Activated CD4-positive, CD25-positive, alpha-beta regulatory T cell treated with anti-CD3 and anti-CD28 coated beads, Interleukin-2, amount 50 U/mL, for 72 hours (primary cell): ENCODE data around the gene SH3RF3.
"Not testable (repeated sequence)": the region's sequence is repeated elsewhere in the genome, so short reads cannot be mapped to it uniquely, and the experiment has no call there.

Source experiments
- DNase-seq: peaks from one replicate; pipeline ENCODE4 v3.0.0; 2021

The SH3RF3 gene

DNA sequence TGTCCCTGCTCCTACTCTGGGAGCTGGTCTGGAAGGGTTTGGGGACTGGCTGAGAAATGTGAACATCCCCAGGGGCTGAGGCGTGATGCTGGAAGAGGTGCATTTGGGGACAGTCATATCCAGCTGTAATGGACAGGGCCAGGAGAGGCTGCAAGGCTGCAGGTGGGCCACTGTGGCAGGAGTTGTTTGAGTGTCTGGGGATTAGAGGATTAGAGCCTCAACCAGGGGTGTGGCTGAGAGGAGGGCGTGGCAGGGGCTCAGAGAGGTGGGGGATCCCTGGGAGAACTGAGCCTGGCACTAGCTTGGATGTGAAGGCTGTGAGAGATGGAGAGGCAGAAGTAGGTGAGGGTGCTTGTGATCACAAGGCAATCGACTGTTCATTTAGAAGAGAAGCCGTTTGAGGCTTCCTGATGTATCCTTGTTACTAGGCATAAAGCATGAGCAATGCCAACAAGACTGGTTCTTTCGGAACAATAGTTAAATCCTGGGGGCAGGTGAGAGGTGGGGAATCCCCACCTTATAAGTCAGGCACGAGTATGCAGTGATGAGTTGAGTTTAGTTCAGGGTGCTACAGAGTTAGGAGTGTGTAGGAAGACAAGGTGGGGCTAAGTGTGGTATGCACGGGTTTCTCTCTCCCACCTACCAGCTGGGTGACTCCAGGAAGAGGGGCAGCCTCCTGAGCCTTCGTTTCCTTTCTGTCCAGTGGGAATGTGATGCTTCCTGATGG, 31.9 kb downstream of the SH3RF3 start:
- DNase-seq, result no peak

DNA sequence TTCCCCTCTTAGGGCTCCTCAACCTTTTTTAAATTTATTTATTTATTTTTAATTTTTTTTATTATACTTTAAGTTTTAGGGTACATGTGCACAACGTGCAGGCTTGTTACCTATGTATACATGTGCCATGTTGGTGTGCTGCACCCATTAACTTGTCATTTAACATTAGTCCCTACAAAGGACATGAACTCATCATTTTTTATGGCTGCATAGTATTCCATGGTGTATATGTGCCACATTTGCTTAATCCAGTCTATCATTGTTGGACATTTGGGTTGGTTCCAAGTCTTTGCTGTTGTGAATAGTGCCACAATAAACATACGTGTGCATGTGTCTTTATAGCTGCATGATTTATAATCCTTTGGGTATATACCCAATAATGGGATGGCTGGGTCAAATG, 33.4 kb downstream of the SH3RF3 start:
- DNase-seq, result not testable (repeated sequence)

DNA sequence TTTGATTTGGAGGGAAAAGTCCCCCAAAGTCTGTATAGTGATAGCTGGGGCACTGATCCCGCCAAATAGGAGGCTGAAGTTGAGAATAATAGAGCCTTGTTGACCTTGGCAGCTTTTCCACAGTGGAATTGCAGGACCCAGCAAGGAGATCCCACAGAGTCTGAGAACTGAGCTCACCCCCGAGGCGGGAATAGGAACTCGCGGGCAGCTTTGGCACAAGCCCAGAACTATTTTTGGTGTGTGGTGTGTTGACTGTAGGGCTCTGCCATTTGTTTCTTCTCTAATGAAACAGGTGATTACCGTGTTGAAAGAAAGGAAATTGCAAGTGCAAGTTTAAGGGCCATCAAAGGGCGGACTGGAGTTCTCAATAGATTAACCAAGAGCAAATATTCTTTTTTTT, 34.0 kb downstream of the SH3RF3 start:
- DNase-seq, result no peak

DNA sequence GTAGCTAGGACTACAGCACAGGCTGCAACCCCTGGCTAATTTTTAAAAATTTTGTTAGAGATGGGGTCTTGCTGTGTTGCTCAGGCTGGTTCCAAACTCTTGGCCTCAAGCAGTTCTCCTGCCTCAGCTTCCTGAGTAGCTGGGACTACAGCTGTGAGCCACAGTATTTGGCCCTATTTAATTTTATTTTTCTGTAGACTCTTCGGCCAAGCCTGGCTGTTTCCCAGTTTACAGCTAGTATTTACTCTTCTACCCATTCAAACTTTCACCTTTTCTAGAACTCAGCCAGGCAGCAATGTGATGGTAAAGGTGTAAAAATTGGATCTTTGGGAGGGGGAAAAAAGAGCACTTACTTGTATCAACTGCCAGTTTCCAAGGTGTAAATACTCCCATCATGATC, 35.3 kb downstream of the SH3RF3 start:
- DNase-seq, result no peak

DNA sequence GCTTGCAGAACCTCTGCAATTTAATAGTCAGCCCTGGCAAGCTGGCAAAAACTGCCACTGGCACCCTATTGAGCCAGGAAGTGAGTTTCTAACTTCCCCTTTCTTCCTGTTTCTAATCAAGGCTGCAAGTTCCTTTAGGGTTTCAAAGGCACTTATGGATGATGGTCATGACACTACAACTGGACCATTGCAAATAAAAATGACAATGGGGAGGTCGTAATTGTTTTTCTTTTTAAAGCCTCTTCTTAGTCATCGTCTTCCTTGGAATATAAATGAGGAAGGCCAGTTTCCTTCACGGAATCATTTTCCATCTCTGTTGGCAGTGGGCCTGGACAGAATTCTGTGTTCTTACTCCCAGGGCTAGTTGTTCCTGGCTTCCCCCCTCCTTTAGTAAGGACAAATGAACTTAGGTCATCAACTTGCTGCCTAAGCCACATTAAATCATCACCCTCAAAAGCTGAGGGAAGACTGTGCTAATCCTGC, 35.8 kb downstream of the SH3RF3 start:
- no peak for DNase-seq

GRCh38 chr2:109166811-109167210, 37.8 kb downstream of the SH3RF3 start:
- DNase-seq, result no peak

- DNase-seq, result no peak
Measured at GRCh38 chr2:109168086-109168485, 39.1 kb downstream of the SH3RF3 start.

- no peak for DNase-seq
Measured at GRCh38 chr2:109168716-109169115, 39.7 kb downstream of the SH3RF3 start.

- no peak for DNase-seq
Measured at GRCh38 chr2:109170645-109171044, 41.6 kb downstream of the SH3RF3 start.

- no peak for DNase-seq
Measured at GRCh38 chr2:109171444-109172334, 42.7 kb downstream of the SH3RF3 start.

DNA sequence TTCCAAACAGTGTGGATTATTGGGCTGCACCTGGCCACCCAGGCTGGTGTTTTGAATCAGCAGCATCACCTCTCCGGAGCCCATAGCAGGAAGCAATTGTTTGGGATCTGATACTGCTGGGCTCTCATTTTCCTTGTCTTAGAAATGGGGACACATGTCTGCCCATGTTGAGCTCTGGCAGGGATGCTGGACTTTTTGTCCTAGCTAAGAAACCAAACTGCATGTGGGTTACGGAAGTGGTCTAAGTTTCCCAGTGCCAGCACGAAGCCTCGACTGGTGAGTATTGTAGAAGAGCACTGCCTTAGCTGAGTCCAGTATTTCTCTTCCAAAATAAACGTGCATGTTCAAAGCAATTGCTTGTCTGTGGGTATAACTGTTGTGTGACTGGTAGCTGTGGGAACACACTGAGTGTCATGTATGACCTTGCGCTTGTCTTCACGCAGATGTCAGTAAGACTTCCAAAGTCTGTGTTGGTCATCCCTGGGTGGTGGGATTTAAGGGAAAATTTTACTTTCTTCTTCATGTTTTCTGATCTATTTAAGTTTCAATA, 43.6 kb downstream of the SH3RF3 start:
- DNase-seq, result no peak

DNA sequence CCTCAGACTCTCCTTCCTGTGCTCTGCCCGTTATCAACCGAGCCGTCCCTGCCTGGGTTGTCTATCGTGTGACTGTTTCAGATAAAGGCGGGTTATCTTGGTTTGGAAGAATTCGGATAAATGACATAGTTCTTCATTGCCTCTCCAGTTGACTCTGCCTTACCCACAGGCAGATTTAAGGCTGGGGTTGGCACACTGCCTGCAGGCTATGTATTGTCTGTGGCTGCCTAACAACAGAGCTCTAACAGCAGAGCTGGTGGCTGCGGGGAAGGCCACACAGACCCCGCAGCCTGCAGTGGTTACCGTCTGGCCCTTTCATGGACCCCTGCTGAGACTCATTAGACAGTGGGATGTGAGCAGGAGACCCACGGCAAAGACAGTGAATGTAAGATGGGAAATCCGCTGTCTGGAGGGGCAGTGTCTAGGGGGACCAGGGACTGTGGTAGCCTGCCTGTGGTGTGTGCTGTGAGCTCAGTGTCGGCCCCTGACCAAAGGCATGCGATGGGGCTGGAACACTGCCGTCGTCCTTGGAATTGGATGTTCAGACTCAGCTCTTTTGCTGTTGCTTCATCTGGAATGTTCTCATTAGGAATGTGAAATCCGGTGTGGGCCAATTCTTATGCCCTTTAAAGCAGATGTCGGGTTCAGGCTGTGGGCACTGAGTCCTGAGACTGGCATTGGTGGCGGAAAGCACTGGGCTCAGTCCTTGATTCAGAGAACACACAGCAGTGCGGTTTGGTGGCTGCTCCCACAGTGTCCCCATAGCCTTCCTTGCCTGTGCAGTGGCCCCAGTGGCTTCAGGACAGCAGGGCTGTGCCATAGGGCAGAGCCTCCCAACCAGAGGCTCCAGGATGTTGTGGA, 44.5 kb downstream of the SH3RF3 start:
- no peak for DNase-seq

- no peak for DNase-seq
Measured at GRCh38 chr2:109174214-109174613, 45.2 kb downstream of the SH3RF3 start.

- DNase-seq, result no peak
Measured at GRCh38 chr2:109174626-109175349, 45.8 kb downstream of the SH3RF3 start.

DNA sequence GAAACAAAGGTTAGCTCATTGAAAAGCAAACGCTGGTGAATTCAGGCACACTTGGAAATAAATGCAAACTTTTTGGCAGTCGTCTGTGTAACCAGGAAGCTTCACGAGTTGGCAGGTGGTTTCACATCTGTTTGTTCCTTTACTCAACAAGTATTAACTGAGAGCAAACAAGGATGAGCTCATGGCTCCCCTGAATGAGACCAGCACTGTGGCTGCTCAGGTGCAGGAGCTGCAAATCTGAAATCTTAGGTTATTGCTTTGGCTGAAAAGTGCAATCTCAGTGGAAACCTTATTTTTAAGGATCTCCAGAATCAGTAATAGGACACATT, 46.3 kb downstream of the SH3RF3 start:
- DNase-seq, result no peak

- no peak for DNase-seq
Measured at GRCh38 chr2:109176928-109177327, 47.9 kb downstream of the SH3RF3 start.

GRCh38 chr2:109177635-109178034, 48.6 kb downstream of the SH3RF3 start:
- no peak for DNase-seq

- DNase-seq, result no peak
Measured at GRCh38 chr2:109178968-109179367, 50.0 kb downstream of the SH3RF3 start.

DNA sequence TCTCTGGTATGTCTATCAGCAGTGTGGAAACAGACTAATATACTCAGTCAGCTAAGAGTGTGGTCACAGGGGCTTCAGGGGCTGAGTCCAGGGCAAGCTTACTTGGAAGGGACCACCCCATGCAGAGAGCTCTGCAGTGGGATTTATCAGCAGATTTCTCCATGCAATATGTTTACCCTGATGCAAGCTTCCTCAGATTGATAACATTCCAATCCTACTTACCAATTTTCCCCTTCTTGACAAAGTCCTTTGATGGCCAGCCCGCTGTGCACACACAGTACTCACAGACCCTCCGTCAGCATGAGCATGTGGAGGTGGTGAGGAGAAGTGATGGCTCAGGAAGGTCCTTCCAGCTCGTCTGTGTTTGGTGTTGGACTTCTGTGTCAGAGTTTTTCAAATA, 51.8 kb downstream of the SH3RF3 start:
- no peak for DNase-seq

- no peak for DNase-seq
Measured at GRCh38 chr2:109182426-109182825, 53.4 kb downstream of the SH3RF3 start.

- no peak for DNase-seq
Measured at GRCh38 chr2:109183871-109184270, 54.9 kb downstream of the SH3RF3 start.

GRCh38 chr2:109184368-109184767, 55.4 kb downstream of the SH3RF3 start:
- DNase-seq, result no peak
